ENCODE measurements around the gene CACYBP.
A peak's percentile ranks its signal among the peaks of the same experiment; 100 is the strongest.

The CACYBP gene

DNA sequence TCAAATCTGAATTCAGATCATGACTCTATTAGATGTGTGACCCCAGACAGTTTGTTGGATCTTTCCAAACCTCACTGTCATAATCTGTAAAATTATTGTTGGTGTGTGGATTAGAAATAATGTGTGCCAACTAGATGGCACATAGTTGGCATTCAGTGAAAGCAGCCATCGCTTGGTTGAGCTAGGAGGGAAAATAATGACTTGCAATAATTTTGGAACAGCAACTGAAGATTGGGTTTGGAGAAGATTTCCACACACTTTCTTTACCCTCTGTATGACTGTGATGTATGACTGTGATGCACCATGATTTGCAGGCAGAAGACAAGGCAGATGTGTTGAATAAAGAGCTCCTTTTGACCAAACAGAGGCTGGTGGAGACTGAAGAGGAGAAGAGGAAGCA is 24.0 kb upstream of the CACYBP start:
- FAIRE-seq = no peak

DNA sequence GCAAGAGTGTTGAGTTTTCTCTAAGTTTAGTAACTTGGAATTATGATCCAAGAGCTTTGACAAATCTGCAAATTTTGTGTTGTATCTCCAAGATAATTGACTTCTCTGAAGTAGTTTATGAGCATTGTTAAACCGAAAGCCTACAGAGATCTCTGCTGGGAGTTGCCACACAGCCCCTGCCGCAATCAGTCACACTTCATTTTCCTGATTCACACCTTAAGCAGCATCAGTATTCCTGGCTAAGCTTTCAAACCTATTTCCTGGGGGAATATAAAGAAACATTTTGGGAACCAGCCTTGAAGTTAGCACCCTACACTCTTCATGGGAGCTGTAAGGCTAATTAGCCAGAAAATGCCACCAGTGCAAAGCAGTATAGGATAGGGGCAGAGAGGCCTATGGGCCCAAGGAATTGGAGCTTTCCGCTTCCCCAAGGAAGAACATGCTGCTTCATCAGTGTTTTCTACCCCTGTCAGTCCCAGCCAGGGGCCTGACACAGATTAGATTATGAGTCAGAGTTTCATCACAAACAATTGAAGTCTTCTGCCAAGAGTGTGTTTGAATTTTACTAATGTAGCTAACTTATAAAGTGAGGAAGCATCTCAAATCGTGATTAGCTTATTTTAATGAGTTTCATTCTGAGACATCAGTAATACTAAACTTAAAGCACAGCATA is 23.2 kb upstream of the CACYBP start:
- peak; percentile 30 for FAIRE-seq

DNA sequence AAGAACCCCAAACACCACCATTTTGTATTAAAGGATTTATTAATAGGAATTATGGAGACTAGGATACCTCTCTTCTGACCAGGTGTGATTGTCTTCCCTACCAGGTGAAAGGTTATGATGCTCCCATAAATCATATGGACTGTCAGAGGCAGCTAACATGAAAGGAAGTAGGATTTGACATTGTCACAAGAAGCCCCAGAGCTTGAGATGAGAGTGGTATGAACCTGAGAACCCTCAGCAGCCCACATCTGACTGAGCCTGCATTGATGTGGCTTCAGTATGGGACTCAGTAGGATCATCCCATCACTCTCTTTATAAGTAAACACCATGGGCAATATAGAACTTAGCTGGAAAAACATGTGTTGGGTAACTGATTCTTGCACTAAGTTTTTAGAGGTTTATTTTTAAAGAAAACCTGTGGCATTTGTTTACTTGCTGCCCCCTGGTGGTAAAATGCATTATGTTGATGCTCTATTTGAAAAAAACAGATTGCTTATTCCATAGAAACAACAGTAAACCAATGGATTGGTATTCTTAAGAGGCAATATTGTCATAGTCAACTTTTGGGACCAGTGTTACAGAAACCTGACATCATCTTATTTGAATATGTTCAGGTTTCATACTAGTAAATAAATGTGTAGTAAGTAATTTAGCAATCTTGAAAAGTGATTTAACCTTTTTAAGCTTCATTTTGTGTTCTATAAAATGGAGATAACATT is 16.6 kb upstream of the CACYBP start:
- peak; percentile 55 for FAIRE-seq

DNA sequence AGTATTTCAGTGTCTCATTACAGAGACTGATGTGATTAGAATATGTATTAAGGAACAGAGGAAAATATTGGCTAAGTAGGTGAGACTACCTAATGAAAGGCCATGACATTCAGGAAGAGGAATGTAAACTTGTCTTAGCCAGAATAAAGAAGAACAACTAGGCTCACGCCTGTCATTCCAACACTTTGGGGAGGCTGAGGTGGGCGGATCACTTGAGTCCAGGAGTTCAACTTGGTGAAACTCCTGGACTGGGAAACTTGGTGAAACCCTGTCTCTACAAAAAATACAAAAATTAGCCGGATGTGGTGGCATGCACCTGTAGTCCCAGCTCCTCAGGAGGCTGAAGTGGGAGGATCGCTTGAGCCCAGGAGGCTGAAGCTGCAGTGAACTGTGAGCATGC is 14.8 kb upstream of the CACYBP start:
- FAIRE-seq = no peak

DNA sequence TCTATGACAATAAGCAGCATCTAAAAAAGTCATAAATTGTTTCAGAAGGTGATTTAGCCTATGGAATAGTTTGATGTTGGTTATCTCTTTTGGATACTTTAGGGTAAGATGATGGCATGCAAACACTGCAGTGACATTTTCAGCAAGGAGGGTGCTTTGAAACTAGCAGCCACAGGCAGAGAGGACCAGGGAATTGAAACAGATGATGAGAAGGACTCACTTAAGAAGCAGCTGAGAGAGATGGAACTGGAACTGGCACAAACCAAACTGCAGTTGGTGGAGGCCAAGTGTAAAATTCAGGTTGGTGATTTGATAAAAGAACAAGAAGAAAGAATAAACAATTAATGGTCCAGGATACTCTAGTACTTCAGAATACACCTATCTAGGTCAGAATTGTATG is 11.2 kb upstream of the CACYBP start:
- no peak for FAIRE-seq

DNA sequence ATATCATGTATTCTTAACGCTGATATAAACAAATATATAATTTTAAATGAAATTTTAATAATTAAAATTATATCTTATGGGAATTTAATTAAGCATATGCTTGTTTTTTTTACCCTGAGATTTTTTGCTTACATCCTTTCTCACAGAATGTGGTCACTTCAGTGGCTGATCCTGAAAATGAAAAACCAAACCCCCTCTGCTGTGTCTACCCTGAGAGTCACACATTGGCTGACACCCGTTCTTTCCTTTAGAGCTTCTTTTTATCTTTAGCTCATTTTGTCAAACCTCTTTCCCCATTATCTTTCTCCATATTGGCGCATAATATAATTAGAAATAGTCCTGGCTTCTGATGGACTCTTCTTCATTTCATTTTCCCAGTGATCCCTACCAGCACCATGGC is 10.8 kb upstream of the CACYBP start:
- FAIRE-seq = no peak

DNA sequence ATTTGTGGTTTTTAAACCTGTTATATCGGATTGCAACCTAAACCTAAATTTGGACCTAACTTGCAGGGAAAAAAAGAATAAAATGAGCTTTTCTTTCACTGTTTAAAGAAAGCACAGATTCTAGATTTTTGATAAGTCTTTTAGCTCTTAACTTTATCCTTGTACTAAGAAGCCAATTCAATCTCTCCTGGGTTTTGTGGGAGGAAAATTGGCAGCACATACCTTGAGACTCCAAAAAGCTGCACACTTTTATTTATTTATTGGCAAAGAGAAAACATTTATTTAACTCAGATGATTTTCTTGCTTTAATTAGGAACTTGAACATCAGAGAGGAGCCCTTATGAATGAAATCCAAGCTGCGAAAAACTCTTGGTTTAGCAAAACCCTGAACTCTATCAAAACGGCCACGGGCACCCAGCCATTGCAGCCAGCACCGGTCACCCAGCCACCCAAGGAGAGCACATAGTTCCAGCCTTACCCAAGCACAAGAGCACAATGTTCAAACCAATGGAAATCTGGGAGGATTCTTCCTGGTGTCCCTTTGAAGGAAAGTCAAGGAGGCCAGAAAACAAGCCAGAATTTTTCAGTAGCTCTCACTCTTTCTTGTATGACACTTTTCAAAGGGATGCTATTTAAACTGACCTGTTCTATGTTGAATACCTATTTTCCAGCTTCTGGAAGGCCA is 10.1 kb upstream of the CACYBP start:
- FAIRE-seq = no peak

DNA sequence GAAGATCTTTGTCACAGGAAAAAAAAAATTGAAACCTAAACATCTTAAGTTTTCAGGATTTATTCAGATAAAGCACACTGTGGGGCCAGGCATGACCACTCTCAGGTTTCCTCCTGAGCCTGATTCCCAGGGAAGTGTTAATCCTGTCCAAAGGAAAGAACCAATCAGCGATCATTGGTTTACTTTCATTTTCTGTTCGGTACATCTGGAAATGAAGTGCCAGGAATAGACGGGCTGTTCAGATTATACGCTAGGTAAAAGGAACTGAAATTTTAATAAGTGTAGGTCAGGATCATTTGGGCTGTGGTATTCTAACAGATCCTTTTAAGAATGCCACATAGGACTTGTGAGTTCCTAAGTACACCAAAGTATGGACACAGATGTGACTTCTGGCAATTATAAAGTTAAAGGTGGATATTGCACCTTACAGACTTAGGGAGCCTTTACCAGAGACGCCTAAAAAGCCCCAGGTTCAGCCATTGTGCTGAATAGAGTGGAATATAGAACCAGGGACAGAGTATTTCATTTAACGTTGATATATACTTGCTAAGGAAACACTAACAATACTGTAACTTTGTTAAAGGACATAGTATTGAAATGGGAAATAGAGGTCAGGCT is 9.3 kb upstream of the CACYBP start:
- FAIRE-seq = peak; percentile 75

DNA sequence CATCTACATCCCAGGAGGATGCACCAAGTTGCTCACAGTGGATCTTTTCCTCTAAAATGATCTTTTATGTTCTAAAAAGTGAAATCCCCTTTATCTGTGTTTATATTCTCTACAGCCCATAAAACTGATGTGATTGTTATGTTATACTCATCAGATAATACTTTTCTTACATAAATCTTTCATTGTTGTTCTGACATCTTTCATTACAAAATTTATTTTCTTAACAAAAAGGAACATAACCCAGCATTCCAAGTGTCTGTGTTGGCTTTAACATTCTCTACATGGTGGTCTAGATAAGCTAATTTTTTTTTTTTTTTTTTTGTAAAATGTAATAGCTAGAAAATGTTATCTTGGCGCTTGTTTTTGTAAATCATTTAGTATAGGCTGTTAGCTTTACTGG is 8.3 kb upstream of the CACYBP start:
- no peak for FAIRE-seq

DNA sequence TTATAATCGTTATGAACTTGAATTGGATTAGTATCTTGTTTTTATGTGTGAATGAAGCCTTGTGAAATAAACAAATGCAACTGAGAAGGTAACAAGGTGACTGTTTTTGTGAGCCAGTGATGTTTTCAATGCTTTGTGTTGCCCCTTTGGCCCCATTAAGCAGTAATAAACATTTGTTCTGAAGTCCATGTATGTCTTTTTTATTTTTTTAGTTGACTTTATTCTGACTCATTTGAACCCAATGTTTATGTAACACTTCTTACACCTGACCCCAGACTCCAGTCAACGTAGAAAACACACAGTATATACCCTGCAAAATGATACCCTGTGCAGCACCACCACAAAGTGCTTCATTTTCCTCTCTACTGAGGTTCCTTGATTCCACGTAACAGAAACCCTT is 4.6 kb upstream of the CACYBP start:
- FAIRE-seq = no peak

DNA sequence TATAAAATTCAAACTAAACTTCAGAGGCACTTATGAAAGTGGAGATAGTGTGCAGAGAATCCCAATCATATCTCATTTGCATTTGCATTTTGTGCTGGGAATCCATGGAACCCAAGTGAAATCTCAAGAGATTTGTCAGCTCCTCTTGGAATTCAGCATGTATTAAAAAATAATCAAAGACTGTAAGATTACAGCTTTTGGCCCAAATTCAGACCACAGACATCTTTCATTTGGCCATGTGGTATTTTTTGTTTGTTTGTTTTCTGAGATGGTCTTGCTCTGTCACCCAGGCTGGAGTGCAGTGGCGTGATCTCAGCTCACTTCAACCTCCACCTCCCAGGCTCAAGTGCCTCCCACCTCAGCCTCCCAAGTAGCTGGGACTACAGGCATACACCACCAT is 3.8 kb upstream of the CACYBP start:
- no peak for FAIRE-seq

DNA sequence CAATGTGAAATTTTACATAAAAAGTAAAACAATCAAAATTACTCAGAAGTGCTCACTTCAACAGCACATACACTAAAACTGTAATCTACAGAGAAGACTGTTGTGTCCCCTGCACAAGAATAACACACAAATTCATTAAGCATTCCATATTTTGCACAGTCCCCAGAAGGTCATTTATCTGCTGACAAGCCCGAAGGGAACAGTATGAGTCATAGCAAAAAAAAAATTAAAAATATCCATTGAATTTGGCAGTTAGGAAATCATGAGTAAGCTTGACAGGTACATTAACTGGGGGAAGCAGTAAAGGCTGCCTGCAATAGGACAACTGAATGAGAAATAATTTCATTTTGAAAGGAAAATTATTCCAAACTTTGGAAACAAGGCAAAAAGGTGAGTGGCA is 3.3 kb upstream of the CACYBP start:
- FAIRE-seq = peak; percentile 5

DNA sequence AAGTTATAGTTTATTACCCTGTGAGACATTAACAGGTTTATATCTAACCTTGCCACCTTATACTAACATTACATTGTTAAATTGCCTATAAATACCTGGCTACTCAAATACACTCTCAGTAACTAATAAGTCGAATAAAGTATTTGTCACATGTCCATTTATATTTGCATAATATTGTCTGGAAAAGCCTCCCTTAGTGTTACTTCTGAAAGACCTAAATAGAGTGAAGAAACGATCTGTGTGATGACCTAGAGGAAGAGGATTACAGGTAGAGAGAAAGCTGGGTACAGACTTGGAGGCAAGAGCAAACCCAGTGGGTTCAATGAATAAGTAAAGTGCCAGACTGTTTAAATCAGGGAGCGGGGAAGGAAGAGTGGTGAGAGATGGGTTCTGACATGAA is 2.7 kb upstream of the CACYBP start:
- no peak for FAIRE-seq

DNA sequence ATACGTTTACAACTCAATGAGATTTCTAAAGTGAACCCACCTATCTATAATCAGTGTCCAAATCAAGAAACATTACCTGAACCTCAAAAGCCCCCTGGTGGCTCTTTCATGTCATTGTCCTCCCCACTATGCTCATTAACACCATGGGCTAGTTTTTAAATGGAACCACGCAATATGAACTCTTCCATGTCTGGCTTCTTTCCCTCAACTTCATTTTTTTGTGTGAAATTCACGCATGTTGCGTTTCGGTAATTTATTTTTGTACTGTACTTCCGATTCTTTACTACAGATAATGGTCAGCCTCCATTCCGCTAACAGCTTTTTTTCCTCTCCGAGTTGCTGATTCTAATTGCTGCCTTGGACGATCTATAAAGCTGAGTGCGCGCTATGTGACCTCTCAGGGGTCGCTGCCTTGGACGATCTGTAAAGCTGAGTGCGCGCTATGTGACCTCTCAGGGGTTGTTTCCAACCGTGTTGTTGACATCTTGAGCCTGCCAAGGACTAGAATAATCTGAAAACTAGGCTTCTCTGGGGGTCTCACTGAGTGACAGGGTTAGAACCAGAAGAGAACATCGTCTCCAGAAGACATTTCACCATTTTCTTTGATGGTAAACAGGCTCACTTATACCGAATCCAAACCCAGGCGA is 1.1 kb upstream of the CACYBP start:
- peak; percentile 41 for FAIRE-seq

DNA sequence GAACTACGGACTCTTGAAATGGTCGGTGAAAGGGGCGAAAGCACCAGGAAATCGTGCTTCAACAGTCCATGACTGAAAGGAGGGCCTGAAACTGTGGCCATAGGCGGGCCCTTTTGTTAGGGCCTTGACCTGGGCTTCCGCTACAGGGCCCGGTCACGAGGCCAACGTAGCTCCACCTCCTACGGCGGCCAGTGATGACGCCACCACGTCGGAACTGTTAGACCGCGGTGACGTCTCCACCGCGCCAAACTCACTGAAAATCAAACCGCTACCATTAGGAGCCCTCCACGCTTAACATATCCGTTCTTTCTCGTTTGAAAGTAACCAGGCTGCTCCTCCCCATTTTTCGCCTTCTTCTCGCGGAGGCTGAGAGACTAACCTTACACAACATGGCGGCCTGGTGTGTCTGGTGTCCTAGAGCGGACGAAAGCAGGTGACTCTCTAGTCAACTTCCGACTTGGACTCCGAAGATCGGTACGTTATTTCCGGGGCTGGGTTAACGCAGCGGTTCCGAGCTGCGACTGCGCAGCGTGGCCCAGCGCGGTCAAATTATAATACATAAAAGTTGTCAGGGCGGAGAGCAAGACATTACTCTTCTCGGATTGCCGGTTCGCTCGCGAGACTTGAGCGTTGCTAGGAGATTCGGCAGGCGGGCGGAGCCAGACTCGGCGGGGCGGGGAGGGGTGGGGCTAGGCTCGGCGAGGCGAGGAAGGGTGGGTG is 371 bp upstream of the CACYBP start:
- peak; percentile 79 for FAIRE-seq

DNA sequence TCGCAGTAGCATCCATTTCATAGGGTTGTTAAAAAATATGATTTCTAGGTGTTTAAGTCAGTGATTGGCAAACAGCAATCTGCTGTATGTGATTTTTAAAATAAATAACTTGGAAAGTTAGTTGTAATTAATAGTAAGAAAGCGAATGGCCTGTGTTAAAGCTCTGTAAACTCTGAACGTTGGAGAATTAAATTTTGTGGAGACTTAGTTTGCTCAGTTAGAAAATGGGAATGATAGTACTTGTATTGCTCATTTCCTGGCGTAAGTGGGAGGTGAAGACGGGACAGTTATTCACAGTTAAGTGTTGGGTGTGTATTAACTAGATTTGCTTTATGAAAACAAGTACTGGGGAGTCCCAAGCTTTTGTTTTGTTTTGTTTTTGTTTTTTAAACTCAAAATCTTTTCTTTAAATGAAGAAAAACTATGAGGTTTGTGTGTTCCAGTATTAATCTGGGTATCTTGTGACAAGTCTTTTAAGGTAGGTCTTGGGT is 995 bp downstream of the CACYBP start:
- no peak for FAIRE-seq

DNA sequence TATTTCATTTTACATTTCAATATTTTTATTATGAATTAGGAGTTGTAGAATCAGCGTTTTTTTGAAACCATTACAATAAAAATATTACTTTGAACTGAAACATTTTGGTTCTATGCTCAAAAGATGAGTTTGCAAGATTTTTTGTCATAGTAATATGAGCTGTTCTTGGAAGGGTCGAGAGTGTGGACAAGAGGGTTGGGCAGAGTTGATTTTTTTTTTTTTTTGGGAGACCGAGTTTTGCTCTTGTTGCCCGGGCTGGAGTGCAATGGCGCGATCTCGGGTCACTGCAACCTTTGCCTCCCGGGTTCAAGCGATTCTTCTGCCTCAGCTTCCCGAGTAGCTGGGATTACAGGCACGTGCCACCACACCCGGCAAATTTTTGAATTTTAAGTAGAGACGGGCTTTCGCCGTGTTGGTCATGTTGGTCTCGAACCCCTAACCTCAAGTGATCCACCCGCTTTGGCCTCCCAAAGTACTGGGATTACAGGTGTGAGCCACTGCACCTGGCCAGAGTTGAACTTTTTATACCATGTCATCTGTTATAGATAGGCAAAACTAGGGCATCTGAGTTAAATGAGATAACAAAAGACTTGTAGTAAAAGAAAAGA is 3.3 kb downstream of the CACYBP start:
- no peak for FAIRE-seq

DNA sequence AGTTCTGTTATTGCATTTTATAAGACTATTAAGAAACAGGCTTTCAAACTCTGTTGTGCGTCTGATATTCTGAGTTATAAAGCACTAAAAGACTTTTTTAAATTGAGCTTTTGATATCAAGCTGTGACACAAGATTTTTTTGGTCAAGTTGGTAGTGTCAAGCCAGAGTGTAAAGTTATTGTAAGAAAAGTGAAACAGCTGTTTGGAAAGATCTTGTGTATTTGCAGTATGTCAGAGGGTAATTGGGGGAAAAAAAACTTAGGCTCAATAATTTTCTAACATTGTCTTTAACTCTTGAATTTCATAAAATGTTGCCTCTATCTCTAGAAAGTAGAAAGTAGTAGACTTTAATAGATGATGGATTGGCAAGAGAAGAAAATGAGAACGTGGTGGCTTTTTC is 3.8 kb downstream of the CACYBP start:
- FAIRE-seq = no peak

DNA sequence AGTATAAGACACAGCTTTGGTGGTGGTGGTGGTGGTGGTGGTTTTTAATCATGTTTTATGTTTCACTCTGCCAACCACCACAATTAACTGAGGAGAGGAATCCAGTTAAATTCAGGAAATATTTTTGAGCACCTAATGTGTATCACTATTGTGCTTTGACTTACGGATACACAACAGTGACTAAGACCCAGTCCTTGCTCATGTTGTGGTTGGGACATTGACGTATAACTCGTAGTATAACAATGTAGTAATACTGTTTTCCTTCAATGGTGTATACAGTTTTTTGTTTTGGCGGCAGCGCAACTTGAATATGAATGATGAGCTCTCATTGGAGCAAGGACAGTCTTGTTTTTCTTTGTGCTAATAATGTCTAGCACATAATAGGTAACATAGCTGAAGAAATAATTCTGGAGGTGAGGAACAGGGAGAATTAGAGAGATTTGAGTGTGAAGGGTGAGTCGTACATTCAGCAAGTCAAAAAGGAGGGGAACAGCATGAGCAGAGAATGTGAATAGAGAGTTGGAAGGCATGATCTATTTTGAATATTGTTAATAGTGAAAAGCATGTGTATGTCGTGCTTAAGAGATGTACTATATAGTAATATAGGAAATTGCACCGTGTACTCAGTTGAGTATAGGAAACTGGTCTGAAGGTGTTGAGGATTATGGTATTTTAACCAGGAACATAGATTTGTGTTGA is 5.5 kb downstream of the CACYBP start:
- no peak for FAIRE-seq

DNA sequence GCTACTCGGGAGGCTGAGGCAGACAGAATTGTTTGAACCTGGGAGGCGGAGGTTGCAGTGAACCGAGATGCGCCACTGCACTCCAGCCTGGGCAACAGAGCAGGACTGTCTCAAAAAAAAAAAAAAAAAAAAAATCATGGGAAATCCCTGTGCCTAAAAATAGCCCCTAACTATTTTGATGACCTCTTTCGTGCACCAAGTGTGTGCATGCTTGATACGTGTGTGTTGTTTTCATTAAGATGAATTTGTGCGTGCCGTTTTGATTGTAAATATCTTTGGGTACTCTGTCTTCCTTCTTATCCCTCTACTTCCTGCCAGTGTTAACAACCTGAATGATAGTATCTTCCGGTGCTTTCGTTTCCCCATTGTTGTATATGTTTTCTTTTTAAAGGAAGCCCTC is 9.8 kb downstream of the CACYBP start:
- no peak for FAIRE-seq

DNA sequence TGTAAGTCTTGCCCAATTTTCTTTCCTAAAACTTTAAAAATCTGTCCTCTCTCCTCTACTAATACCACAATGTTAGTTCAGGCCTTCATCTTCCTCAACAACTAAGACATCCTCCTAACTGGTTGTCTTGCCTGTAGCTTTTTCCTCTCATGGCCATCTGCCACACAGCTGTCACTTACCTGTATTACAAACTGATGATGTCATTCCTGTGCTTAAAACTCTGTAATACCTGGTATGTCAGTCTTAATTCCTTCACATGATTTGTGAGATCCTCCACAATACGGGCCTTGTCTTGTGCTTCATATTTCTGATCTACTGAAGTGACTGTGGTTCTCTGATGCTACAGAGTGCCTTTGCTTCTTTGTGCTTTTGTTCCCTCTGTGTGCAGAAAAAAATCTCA is 13.7 kb downstream of the CACYBP start:
- no peak for FAIRE-seq
